Stimulated activated CD4-positive, alpha-beta T cell treated with anti-CD3 and anti-CD28 coated beads, Interleukin-15, amount 100 ng/mL, for 1 hour (primary cell): Measurements from ENCODE around the gene METTL22.

Experiments used
- DNase-seq, 2 donors: peaks; one replicate each; pipeline ENCODE4 v3.0.0-alpha.2; 2020; ENCODE audit warnings: low read depth in 1 of 2, low spot score in 1 of 2

Gene METTL22

DNA sequence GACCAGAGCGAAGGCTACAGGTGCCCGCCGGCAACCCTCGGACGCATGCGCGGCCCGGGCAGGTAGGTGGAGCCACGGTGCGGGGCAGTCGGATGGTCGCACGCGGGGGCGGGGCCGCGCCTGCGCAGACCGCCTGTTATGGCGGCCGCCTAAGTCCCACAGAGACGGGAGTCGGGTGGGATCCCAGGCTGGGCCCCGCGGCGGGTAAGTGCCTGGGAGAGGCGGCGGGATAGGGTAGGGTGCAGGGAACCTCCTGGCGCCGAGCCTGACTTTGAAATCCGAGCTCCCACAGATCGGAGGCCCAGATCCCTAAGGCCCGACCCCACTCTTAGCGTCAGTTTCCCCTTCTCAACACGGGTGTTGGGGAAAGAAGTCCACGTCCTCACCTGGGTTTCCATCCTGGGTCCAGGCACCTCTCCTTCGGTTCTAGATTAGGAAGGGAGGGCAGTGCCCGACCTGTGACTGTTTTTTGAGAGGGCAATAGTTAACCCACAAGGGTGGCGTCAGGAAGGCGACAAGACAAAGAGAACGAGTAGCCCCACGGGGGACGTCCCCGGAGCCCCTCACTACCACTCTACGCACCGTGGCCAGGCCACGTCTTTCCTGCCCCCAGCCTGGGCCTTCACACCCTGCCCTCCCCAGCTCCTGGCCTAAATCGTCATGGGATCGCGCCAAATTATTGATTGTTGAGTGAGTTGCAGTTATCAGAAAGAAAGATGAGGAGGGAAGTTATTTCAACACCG lies at the start of gene METTL22:
TSS of gene METTL22 (plus strand) at position 127 of the 743 bp plus-strand sequence. CDS start 3,968 bp downstream, outside the sequence.
- DNase-seq: peak; percentile 88 to 93

DNA sequence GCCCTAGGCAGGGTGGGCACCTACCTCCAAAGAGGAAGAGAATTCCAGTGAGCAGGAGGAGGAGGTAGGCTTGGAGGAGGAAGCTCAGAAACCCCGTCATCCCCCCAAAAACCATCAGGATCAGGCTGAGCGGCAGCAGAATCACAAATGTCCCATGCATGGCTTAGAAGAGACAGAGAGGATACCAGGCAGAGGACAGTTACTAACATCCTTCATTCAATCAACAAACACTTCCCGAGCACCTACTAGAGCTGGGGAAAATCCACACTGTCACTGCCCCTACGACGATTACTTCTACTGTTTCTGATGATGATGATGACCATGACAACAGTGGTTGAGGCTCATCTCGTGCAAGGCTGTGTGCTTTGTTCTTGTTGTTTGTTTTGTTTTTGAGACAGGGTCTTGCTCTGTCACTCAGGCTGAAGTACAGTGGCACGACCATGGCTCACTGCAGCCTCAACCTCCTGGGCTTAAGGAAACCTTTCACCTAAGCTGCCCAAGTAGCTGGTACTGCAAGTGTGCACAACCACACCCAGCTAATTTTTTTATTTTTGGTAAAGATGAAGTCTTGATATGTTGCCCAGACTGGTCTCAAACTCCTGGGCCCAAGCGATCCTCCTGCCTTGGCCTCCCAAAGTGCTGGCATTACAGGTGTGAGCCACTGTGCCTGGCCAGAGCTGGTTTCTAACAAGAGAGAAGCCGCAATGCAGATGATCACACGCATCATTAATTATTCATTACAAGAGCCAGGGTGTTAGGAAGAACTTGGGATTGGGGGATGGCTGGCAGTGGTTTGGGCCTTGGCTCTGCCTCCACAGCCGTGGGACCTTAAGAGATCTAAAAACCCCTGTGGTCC lies 49.2 kb upstream of the METTL22 start:
- DNase-seq: no peak

DNA sequence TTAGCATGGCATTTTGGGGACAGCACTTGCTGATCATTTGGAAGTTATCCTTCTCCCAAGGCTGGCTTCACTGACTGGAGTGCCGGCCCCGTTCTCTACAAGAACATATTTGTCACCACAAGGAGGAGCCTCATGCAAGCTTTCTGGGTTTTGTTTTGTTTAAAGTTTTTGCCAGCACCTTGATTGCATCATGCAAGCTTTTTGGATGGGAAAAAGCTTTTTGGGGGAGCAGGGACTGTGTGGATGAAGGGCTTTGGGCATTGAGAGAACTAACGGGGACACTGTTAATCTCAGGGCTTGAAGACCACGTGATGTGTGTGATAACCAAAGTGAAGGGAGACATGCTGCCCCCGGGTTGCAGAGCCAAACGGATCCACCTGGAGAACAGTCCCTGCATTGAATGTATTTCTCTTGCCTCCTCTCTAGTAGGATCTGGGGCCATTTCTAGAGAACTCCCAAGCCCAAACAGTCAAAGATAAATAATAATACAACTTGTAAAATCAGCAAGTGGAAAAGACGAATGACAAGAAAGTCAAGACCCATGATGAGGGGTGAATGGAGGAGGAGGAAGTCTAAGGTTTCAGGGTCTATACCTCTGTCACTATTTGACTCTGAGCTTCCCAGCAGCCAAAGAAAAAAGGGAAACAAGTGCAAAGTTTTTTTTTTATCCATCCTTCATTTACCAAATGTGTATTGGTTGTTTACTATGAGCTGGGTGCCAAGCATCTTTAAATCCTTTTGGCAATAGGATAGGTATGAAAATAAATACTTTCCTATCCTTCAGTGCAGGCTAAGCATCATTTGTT lies 48.4 kb upstream of the METTL22 start:
- no peak for DNase-seq

- DNase-seq: no peak
Measured at GRCh38 chr16:8575399-8575798, 46.1 kb upstream of the METTL22 start.

DNA sequence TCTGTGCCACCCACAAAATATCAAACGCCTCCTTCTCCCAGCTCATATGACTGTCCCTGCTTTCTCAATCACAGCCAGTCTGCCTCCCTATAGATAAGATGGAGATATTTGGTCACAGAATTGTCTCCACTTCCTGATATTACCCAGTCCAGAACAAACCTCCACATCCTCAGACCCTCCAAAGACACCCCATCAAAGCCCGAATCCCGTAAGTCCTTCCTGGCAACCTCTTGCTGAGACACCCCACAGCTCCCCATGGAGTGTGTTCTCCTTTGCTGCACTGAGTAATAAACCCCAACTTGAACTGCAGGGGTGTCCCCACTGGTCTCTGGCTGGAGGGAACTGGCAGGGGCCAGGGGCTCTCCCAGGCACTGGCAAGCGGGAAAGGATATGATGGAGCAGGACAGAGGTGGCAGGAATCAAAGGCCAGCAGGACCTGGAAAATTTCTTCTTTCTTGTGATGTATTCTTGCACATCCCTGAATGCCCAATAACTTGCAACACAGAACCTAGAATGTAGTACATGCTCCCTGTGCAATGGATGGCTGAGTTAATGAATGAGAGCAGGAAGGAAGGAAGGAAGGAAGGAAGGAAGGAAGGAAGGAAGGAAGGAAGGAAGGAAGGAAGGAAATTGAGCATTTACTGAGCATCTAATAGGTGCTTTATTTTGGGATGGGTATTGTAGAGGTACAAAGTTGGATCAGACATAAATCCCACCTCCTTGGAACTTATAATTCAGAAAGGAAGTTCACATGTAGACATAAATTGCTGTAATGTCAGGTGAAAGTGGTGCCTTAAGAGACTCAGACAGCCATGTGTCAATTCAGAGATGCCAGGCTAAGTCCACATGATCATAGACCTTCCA lies 45.1 kb upstream of the METTL22 start:
- no peak for DNase-seq

- no peak for DNase-seq
Measured at GRCh38 chr16:8577678-8578304, 43.7 kb upstream of the METTL22 start.

- no peak for DNase-seq
Measured at GRCh38 chr16:8579559-8579958, 41.9 kb upstream of the METTL22 start.

DNA sequence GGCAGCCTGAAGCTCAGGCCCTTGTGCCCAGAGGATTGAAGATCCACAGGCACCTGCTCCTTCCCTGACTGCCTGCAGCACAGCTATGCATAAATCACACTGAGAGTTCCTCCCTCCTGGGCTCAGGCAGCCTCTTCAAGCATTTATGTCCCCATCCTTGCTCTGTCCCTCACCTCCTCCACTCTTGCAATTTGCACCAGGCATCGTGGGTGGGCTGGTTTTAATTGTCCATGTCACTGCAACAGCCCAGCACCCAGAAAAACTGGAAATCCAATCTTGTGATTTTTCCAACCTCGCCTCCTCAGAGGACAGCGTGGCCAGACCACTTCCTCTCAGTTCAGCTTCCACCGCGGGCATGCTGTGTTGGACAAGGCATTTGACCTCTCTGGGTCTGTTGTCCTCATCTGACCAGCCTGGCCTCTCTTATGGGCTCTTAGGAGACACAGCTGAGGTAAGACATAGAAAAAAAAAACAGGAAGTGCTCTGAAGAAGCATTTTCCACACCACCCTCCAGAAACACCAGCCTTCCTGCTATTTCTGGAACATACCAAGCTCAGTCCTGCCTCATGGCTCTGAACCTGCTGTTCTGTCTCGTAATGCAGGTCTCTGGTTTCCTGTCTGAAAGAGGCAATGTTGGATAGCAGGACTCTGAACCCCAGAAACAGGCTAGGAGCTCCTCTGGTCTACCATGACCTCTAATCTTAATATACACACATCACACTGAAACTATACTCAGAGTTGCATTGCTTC lies 39.5 kb upstream of the METTL22 start:
- DNase-seq: no peak

DNA sequence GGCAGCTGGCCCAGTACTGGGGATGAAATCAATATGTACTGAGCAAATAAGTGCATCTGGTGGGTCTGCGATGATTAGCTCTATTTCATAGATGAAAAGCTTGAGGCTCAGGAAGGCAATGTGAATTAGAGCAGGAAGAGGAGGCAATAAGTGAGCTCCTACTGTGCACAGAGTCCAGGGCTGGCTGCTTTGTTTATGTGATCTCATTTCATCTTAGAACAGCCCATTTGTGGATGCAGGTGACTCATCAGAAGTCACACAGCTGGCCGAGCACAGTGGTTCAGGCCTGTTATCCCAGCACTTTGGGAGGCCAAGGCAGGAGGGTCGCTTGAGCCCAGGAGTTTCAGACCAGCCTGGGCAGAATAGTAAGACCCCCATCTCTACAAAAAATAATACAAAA lies 38.3 kb upstream of the METTL22 start:
- DNase-seq: no peak

- DNase-seq: no peak
Measured at GRCh38 chr16:8583732-8584131, 37.8 kb upstream of the METTL22 start.

DNA sequence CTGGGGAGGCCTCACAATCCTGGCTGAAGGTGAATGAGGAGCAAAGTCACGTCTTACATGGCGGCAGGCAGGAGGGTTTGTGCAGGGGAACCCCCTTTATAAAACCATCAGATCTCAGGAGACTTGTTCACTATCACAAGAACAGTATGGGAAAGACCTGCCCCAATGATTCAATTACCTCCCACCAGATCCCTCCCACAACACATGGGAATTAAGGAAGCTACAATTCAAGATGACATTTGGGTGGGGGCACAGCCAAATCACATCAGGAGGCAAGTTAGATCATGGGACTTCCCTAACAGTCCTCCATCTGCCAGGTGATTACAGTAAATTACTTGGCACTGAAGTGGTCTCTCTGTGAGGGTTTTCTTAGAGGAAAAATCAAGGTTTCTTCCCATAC lies 36.5 kb upstream of the METTL22 start:
- DNase-seq: no peak

DNA sequence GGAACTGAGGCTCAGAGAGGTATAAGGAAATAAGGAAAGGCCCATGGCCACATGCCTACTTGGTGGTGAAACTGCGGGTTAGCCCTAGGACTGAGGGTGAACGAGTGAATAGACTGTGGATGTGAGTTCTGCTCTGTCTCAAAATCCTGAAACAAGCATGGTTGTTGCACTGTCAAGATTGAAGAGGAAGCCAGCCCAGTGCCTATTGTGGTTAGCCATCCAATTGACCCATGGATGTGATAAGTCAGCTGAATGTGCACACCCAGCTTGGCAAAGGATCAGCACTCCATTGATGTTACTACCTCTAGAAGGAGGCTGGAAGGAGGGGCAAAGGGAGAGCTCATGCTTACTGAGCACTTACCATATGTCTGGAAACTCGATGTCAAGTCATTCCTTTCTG lies 35.6 kb upstream of the METTL22 start:
- no peak for DNase-seq

DNA sequence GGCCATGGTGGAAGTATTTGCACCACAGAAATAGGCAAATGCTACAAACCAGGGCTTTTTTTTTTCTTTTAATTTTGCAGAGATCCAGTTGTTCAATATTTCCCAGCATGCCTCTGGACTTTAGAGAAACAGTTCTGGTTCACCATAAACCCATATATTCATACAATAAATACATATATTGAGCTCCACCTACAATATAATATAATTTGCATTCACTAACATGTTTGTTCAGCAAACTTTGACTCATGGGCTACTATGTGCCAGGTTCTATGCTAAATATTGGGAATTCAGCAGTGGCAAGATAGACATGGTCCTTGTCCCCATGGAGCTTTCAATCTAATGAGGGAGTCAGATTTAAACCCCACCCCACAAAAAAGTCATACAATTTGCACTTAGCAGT lies 34.4 kb upstream of the METTL22 start:
- no peak for DNase-seq

GRCh38 chr16:8588682-8589056 lies 32.8 kb upstream of the METTL22 start:
- DNase-seq: no peak

DNA sequence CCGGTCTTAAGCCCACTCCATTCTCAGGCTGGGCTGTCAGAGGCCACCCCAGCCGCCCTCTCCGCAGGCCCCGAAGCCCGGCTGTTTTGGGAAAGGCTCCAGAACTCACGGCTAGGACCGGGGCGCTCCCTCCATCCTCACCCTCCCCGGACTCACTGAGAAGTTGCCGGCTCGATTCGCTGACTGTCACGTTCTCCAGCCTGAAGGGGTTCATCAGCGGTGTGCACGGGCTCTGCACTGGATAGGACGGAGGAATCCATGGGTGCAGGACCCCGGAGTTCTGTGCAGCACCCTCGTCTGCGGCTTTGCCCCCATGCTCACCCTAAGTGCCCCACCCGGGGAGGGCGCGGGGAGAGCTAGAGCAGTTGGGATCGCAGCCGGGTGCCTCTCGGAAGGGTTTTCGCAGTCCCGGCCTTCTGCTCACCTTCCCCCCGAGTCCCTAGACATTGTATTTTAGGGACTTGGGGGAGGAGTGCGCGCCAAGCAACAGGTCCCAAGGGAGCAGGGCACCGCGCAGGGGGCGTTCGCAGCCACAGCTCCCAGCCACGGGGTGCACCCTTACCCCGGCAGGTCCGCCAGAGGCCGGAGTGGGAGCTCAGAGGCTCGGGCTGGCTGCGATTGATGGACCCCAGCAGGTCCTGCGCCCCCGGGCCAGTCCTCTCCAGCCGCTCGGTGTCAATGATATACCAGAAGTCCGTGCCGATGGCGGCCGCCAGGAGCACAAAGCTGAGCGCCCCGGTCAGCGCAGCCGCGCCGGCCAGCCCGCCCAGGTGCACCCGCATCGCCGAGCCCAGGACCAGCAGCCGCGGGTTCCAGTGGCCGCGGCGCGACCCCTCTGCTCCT lies 32.2 kb upstream of the METTL22 start:
- DNase-seq: no peak

GRCh38 chr16:8589900-8590688 lies 31.4 kb upstream of the METTL22 start, which contains the start of gene TMEM114:
TSS of gene TMEM114 (minus strand) at chr16:8590511. CDS start at chr16:8589838, 673 bp downstream.
- DNase-seq: no peak

DNA sequence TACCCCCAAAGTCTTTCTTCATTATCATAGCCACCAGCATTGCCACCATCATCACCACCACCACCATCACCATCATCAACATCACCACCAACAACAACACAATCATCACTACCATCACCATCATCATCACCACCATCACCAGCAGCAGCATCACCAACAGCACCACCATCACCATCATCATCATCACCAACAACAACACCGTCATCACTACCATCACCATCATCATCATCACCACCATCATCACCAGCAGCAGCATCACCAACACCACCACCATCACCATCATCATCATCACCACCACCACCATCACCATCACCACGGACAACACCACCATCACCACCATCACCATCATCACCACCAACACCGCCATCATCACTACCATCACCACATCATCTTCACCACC lies 30.7 kb upstream of the METTL22 start:
- no peak for DNase-seq

GRCh38 chr16:8591451-8591850 lies 30.0 kb upstream of the METTL22 start:
- no peak for DNase-seq
